Loucy (cell line): Measurements from ENCODE around the gene SUSD6.

Experiments
- CTCF ChIP-seq: fragments of 200-600 bp; sonication (generic); conservative IDR thresholded peaks from 2 replicates; pipeline ENCODE4 v1.5.1; 2014; ENCODE audit warnings: mild to moderate bottlenecking, antibody characterized with exemption, low read length
- EZH2phosphoT487 ChIP-seq: fragments of 200-600 bp; IDR thresholded peaks from 2 replicates; pipeline ENCODE4 v1.6.1; 2018; ENCODE audit warnings: antibody characterized with exemption, mild to moderate bottlenecking, moderate library complexity, borderline replicate concordance

GRCh38 chr14:69713993-69714679 is 102.7 kb downstream of the SUSD6 start:
- TF ChIP-seq CTCF = no peak
- no peak for TF ChIP-seq EZH2phosphoT487
